GM19238 (cell line): ENCODE results near the gene CHD5.
A peak's percentile ranks its signal among the peaks of the same experiment; 100 is the strongest.
"Not testable (repeated sequence)": the region's sequence is repeated elsewhere in the genome, so short reads cannot be mapped to it uniquely, and the experiment has no call there.

Source experiments
- DNase-seq: peaks from one replicate; pipeline ENCODE4 v3.0.0; 2011; ENCODE audit warnings: low spot score; ENCODE audit not compliant: insufficient read length

Gene CHD5

DNA sequence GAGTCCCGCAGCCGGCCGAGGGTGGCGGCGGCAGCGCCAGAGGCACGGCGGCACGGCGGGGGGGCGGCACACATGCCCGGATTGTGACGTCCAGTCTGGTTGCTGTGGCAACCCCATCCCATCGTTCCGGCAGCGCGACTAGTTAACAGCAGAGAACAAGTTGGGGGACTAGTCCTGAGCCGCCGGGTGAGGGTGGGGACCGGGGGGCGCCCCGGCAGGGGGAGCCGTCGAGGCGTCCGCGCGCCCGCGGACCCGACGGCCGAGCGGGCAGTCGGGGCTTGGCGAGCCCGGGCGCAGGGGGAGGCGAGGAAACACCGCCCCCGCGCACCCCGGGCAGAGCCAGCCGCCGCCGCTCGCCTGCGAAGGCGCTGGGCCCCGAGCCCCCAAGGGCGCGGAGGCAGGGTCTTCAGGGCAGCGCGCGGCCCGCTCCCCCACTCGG lies at the start of gene CHD5:
TSS of gene CHD5 (minus strand) at position 54 of the 439 bp plus-strand sequence. CDS start 298 bp downstream, outside the sequence.
- no peak for DNase-seq

DNA sequence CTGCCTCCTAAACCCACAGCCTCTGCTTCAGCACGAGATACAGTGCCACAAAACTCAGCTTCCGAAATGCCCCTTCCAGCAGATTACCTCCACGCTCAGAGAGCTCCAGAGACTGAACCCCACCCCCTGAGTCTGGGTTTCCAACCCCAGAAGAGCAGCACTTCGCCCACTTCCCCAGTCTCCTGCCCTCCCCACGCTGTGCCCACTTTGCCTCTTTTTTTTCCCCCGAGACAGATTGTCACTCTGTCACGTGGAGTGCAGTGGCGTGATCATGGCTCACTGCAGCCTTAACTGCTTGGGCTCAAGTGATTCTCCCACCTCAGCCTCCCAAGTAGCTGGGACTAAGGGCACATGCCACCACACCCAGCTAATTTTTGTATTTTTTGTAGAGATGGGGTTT lies 45.5 kb upstream of the CHD5 start:
- no peak for DNase-seq

DNA sequence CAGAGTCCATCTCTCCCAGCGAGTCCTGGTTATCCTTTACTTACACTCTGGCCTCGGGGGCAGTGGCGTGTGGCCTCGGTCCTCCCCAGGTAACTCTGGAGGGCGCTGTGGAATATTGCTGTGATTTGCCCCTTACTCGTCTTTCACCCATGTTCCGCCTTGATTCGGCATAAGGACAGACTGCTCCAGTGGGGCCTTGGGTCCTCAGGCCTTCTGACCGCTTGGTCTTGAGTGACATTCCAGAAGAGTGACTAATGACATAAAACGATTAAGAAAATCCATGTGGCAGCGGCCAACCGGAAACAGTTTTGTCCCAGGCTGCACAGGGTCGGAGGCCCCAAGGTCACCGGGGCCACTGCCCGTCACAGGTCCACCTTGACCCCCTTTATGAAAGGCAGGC lies 44.6 kb upstream of the CHD5 start:
- DNase-seq: no peak

DNA sequence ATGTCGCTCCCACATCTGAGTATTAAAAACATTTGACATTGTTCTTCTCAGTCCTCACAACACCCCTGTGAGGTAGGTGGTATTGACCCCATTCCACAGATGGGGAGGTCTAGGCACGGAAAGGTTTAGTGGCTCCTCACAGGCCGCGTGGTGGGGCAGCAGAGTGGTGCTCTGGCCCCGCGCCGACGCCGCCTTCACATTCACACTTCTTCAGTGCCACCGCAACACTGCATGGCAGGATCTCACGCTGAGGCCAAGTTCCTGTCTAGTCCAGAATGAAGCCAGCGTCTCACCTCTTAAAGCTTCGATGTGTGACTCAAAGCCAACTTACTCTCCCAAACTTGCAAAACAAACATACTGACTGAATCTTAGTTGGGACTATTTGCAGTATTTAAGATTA lies 43.5 kb upstream of the CHD5 start:
- DNase-seq: no peak

DNA sequence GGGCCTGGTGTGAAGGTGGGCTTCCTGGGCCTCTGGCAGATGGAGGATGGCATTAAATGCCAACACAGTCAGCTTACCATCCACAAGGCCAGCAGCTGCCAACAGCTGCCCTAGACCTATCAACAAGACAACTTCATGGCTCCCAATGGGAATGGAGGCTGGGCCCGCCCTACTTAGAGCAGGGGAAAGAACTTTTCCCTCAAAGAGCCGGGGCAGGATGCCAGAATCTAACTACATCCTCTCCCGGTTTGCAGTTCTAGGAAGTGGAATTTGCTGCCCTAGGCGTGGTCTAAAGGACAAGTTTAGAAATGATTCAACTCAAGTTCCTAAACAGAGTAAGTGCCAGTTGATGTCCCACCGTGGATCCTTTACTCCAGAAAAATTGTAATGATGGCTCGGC lies 42.5 kb upstream of the CHD5 start:
- DNase-seq: no peak

DNA sequence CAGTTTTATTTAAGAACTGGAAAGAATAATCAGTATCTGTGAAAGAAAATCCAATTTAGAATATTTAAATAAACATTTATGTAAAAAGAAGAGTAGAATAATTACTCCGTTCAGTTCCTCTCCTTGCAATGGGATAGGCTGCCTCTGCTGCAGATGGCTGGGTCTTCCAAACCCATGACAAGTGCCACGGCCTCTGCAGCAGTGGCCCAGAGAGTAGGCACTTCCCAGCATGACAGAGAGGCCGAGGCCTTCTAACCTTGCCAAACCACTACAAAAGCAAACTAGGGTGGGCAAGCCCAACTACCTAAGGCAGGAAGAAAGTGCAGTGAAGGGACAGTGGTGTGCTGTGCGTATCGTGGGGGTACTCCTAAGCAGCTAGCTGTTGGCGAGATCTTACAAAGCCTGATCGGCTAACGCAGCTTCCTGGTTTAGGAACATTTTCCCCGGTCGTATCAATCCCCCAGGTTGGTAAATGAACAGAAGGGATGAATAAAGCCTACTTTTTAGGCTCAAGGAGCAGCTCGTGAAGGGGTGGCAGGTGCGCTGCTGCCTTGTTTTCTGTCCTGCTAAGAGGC lies 41.2 kb upstream of the CHD5 start:
- DNase-seq: no peak

DNA sequence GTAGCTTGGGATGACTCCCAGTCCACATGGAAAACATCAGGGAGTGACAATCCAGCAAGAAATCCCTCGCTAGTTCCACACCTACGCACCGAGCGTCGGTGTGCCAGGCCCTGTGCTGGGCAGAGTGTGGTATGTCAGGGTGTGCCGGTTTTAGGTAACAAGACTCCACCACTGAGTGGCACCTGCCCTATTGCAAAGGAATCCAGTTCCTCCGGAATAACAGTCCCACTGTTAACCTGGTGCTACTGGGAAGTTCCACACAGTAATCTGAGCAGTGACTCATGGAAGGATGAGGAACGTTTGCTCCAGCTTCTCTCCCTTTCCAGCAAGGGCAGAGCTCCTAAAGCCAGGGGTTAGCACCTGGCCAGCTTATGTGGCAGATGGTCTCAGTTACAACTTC lies 40.1 kb upstream of the CHD5 start:
- no peak for DNase-seq

DNA sequence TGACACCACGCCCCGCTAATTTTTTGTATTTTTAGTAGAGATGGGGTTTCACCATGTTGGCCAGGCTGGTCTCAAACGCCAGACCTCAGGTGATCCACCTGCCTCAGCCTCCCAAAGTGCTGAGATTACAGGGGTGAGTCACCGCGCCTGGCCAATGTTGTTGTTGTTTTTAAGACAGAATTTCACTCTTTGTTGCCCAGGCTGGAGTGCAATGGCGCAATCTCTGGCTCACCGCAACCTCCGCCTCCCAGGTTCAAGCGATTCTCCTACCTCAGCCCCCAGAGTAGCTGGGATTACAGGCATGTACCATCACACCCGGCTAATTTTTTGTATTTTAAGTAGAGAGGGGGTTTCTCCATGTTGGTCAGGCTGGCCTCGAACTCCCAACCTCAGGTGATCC lies 39.5 kb upstream of the CHD5 start:
- not testable (repeated sequence) for DNase-seq

DNA sequence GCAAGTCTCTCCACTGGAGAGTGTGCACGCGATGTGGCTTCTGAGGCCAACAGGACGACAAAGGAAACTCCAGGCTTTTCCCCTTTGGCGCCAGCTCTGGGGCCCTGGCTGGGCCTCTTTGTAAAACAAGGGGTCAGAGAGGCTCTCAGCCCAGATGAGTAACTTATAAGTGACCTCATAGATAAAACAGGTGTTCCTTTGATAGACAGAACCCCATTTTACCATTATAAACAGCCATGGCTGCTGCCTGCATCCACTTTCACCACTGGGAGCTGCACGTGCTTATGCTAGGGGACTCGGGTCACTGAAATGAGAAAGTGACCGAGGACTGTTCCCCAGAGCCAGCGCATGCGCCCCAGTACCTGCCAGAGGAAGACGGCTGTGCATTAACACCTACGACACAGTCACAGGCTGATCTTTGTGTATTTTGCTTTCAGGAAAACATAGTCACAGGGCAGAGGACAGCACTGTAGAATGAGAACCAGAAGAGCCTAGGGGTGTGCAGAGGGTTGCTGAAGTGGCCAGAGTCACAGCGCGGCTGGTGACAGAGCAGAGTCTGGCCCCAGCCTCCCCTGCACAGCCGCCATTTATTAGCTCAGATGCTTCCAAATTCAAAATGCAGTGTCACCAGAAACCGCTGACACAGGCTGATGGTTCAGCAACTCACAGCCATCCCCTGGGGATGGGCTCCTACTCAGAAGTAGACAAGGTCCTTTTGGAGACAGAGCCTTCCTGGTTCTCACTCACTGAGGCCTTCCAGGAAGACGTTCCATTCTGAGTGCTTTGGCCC lies 38.4 kb upstream of the CHD5 start:
- DNase-seq: no peak

DNA sequence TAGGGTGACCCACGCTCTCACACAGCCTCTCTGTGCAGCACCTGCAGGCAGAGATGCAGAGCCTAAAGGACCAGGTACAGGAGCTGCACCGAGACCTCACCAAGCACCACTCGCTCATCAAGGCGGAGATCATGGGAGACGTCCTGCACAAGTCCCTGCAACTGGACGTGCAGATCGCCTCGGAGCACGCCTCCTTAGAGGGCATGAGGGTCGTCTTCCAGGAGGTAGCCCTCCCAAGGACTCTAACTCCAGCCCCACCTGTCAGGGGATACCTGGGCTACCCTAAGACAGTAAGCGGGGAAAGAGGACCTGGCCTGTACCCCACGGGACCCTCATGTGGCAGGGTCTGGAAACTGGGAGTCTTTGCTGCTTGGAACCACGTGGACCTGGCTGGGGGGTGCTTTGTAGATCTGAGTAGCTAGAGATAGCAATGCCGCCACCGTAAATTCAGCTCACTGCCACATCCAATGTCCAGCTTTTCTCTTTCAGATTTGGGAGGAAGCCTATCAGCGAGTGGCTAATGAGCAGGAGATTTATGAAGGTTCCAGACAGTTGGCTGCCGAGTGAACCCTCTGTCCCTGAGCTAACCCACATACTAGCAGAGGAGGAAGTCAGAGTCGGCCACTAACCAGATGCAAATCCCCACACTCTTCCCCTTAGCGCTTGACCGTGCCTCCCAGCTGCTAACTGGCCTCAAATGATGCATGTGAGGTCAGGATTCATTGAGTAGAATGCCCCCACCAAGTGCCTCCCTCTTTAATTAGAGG lies 32.3 kb upstream of the CHD5 start:
- no peak for DNase-seq

DNA sequence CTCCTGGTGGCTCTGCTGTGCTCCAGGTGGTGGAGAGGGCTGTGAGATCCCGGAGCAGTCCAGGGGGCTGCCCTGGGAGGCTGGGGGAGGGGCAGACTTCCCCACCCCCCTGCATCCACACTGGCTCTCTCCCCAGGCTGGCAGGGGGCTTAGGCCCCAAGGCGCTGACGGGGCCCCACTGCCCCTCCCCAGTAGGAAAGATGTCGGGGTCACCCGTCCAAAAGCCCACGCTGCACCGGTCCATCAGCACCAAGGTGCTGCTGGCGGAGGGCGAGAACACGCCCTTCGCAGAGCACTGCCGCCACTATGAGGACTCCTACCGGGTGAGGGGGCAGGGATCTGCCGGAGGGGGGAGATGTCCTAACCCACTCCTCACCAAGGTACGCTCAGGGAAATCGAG lies 31.6 kb upstream of the CHD5 start:
- no peak for DNase-seq

DNA sequence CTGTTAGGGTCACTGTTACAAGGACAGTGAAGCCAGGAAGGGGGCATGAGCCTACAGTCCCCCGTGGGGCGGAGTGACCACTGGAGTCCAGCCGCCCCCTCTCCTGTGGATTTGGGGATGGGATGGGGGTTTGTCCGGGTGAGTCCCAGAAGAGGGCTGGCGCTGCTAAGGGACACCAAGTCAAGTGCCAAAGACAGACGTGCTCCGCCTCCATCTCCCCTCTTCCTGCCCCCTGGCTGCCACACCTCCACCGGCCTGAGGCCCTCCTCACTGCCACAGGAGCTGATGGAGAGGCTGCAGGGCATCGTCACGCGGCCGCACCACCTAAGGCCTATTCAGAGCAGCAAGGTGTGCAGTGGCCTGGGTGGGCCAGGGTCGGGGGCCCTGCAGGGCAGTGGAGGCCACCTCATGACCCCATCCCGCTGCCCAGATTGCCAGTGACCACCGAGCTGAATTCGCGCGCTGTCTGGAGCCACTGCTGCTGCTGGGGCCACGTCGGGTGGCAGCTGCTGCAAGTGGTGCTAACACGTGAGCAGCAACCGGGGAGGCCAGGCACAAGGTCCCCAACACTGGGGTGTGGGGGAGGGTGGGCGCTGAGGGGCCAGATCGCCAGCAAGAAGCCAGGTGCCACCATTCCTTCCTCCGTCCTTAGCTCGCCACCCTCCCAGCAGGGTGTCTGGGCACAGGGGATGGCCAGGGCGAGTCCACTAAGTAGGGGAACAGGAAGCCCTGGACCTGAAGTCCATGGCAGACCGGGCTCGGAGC lies 30.7 kb upstream of the CHD5 start:
- no peak for DNase-seq

DNA sequence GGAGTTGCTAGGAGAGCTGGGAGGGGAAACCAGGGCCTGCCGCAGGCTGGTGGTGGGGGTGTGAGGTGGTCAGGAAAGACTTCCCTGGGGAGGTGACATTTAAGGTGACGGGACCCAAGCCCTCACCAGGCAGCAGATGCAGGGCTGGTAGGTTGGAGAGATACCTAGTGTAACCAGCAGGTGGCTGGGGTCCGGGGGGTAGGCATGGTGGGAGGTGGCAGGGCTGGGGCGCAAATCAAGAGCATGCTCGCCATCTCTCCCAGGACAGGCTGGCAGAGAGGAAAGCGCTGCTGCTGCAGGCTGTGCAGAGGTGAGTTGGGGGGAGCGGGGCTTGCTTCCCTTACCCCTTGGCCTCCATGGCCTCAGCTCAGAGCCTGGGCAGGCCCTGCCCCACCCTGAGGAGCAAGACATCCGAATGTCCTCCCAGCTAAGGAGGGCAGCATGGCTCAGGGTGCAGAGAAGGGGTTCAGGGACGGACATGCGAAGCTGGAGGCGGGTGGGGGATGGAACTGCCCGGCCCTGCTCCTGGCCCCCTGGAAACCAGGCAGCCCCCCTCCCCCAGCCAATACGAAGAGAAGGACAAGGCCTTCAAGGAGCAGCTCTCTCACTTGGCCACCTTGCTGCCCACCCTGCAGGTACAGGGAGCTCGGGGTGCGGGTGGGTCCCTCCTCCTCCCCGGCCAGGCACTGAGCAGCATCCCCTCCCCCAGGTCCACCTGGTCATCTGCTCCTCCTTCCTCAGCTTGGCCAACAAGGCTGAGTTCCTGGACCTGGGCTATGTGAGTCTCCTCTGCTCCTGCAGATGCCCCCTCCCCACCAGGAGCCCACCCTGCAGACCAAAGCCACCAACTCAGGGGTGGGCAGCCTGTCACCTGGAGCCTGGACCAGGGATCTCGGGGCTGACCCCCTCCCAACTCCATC lies 29.8 kb upstream of the CHD5 start:
- DNase-seq: no peak

DNA sequence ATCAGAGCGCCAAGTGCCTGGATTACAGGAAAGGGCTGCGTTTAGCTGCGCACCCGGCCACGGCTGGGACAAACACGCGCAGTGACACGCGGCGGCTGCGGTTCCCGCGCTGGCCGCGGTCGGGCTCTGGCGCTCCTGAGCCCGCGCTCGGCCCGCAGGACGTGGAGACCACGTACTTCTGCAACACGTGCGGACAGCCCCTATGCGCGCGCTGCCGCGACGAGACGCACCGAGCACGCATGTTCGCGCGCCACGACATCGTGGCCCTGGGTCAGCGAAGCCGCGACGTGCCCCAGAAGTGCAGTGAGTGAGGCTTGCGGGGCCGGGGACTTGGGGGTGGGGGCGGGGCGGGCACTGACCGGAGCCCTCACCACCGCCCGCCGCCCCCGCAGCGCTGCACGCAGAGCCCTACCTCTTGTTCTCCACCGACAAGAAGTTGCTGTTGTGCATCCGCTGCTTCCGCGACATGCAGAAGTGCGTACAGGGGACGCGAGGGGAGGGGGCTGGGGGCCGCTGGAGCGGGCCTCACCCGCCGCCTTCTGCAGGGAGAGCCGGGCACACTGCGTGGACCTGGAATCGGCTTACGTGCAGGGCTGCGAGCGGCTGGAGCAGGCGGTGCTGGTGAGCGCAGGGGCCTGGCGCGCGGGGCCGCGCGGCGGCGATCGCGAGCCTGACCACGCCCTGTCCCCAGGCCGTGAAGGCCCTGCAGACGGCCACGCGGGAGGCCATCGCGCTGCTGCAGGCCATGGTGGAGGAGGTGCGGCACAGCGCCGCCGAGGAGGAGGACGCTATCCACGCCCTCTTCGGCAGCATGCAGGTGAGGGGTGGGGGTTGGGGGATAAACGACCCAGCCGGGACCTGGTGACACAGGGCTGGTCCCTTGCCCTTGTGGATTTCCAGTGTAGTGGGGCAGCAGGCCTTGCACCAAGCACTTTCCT lies 28.9 kb upstream of the CHD5 start:
- DNase-seq: peak; percentile 51

DNA sequence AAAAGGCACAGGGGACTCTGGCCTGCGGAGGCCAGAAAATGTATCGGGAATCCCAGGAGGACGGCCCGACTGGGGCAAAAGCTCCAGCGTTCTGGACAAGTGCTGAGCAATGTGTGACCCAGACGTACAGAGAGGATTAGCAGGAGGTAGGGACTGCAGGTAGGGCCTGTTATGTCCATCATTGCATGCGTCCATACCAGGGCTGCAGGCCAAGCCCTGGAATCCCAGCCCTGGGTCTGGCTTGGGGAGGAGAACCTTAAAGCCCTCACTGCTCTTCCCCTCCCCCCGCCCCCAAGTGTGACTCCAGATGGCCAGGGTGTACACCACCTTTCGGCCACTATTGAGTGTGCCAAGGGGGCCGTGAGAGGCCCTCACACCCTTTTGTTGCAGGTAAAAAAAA lies 27.8 kb upstream of the CHD5 start:
- no peak for DNase-seq

DNA sequence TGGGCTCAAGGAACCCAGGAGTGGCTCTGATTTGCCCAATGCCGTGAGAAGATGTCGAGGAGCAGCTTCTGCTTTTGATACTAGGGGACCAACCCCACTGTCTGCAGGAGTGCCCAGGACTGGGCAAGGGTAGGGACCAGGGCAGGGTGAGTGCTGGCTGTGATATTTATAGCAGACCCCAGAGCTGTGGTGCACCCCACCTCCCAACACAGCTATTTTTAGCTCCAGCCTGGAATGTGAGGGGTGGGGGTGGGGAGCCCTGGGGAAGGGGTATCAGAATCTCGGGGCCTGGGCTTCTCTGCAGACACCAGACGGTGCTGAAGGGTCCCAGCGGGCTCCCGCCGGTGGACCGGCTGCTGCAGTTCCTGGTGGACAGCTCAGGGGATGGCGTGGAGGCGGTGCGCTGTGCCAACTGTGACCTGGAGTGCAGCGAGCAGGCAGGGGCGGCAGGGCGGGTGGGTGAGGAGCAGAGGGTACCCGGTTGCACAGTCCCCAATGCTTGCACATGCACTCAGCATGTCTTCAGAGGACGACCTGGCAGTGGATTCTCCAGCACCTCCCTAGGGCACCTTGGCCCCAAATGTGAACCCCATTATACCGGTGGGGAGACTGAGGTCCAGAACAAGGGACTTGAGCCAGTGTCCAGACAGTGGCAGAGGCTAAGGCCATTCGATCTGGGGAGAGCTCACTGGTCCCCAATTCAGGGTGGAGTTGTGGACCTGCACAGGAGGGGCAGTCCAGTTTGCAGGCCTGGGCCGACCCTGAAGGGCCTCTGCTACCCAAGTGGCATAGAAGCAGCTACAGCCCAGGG lies 27.2 kb upstream of the CHD5 start:
- no peak for DNase-seq

DNA sequence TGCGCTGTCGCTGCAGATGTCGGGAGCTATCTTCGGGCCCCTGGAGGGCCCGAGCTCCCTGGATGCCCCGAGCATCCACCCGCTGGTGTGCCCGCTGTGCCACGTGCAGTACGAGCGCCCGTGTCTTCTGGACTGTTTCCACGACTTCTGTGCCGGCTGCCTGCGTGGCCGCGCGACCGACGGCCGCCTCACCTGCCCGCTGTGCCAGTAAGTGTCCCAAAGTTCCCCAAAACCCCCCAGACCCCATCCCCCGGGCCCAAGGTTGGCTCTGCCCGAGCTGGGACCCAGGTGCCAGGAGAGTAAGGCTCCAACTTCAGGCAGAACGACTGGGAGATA lies 26.4 kb upstream of the CHD5 start:
- DNase-seq: no peak

DNA sequence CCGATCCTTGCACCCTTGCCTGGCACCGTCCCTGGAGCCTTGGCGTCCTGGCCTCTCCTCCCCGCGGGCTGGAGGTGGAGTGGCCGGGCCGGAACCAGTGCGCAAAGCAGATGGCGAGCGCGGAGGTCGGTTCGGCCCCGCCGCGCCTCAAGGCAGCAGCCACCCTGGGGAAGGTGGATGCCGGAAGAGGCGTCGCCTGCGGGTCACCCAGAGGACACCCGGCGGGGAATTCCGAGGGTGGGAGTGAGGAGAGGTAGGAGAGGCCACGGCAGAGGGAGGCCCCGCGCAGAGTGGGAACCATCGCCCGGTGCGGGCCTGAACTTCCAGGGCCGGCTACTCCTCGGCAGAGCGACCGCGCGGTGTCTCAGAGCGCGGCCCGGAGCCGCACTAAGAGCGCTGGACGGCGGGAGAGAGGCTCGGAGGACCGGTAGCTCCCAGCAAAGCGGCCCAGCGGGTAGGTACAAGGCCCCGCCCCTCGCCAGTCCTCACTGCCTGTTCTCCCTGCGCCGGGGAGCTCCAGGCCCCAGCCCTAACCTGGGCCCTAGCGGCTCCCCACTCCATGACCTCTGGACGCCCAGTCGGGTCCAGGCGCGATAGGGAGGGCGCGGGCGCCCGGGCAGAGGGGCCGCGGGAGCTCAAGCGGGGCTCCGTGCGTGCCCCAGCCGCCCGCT lies 25.9 kb upstream of the CHD5 start, which contains the start of gene RNF207:
TSS of gene RNF207 (plus strand) at position 271 of the 671 bp plus-strand sequence. CDS start 417 bp downstream, outside the sequence.
- DNase-seq: peak; percentile 86
